K562 (cell line): ENCODE measurements around the gene CDKN1C. TPM values are rescaled to one million over a fixed set of nuclear protein-coding genes. Genes with fewer than 3 reads are reported as not detected.

Source experiments
- ATAC-seq: fragments of 200-7000 bp; cut with Tn5 transposase; 3 replicates; pipeline ENCODE4 v1.9.1; 2020; ENCODE audit warnings: moderate library complexity
- BruUV-seq: library from RNA; stranded (reverse); fragments of 400-500 nt; replicated peaks from 2 replicates; lab custom pipeline; 2021; lab: Mats Ljungman, UMichigan
- CTCF ChIA-PET: fragments of 300-600 bp; formaldehyde crosslinking; extraction: SDS; loops from one replicate; lab custom pipeline; 2021; ENCODE audit warnings: low intra/inter-chr PET ratio; lab: Yijun Ruan, JAX
- POLR2A ChIA-PET: fragments of 300-600, 350-650 bp; sonication (Branson Sonifier 250); formaldehyde crosslinking; extraction: SDS; loops from one replicate; lab custom pipeline; 2021; ENCODE audit warnings: antibody characterized with exemption, inconsistent platforms; lab: Yijun Ruan, JAX
- DNase-seq, 4 experiments: peaks; one replicate each; pipeline versions ENCODE4 v3.0.0 to v3.0.0-alpha.2; 2011 to 2018; ENCODE audit warnings: low spot score in 3 of 4, mixed read lengths in 3 of 4; ENCODE audit errors: extremely low read depth in 1 of 4
- FAIRE-seq: peaks from 2 replicates; lab custom pipeline; 2011; peaks lifted over from hg19 to GRCh38; lab: Jason Lieb, UNC
- H2AFZ ChIP-seq: 2 replicates; pipeline ENCODE4 v1.6.0; 2011; ENCODE audit warnings: low read depth, low read length, control low read depth, inconsistent platforms
- H3K27ac ChIP-seq: fragments of 200-600 bp; 3 replicates; pipeline ENCODE4 v1.8.0; 2011; ENCODE audit warnings: low read depth, mild to moderate bottlenecking, control low read depth, inconsistent platforms, low read length, moderate library complexity, mixed read lengths; ENCODE audit errors: extremely low read depth
- H3K27me3 ChIP-seq, 2 experiments: fragments of 300-600 bp in 1 of 2; 2 replicates in 1 of 2; 3 replicates in 1 of 2; pipeline versions ENCODE4 v1.6.0 to v1.8.0; 2011; ENCODE audit warnings: inconsistent platforms in 2 of 2, low read length in 2 of 2, mild to moderate bottlenecking in 1 of 2, mixed read lengths in 1 of 2, moderate library complexity in 1 of 2; ENCODE audit not compliant: control insufficient read depth in 2 of 2, insufficient read depth in 2 of 2
- H3K36me3 ChIP-seq: fragments of 300-600 bp; 3 replicates; pipeline ENCODE4 v1.8.0; 2011; ENCODE audit warnings: mild to moderate bottlenecking, low read length, inconsistent platforms; ENCODE audit not compliant: control insufficient read depth, insufficient read depth
- H3K4me1 ChIP-seq, 2 experiments: fragments of 200-600 bp in 1 of 2; replicated peaks in 1 of 2; 2 replicates in 1 of 2; 3 replicates in 1 of 2; pipeline versions ENCODE4 v1.5.1 to v1.8.0; 2011; ENCODE audit warnings: inconsistent platforms in 2 of 2, low read length in 2 of 2, mild to moderate bottlenecking in 1 of 2, mixed read lengths in 1 of 2, moderate library complexity in 1 of 2; ENCODE audit not compliant: control insufficient read depth in 2 of 2, insufficient read depth in 2 of 2
- H3K4me2 ChIP-seq: 2 replicates; pipeline ENCODE4 v1.6.1; 2011; ENCODE audit warnings: low read length, control low read depth, inconsistent platforms, mixed read lengths; ENCODE audit not compliant: insufficient read depth
- H3K4me3 ChIP-seq: fragments of 200-600 bp; sonication (generic), shearing (Covaris generic); 2 replicates; pipeline ENCODE4 v1.5.1; 2016; ENCODE audit warnings: control low read depth, inconsistent platforms
- H3K79me2 ChIP-seq: fragments of 200-600 bp; 3 replicates; pipeline ENCODE4 v1.8.0; 2011; ENCODE audit warnings: low read length, inconsistent platforms; ENCODE audit not compliant: control insufficient read depth, insufficient read depth
- H3K9ac ChIP-seq, 2 experiments: 2 replicates each; pipeline versions ENCODE4 v1.6.0 to v1.6.1; 2011; ENCODE audit warnings: low read depth in 2 of 2, low read length in 2 of 2, control low read depth in 1 of 2, inconsistent platforms in 1 of 2, mild to moderate bottlenecking in 1 of 2, mixed read lengths in 1 of 2; ENCODE audit not compliant: insufficient read depth in 1 of 2
- H3K9me1 ChIP-seq: one replicate; pipeline ENCODE4 v1.6.0; 2011; ENCODE audit warnings: inconsistent platforms, mild to moderate bottlenecking, low read length, moderate library complexity; ENCODE audit not compliant: control insufficient read depth, insufficient read depth
- H3K9me3 ChIP-seq: replicated peaks from 2 replicates; pipeline ENCODE4 v1.5.1; 2011; ENCODE audit warnings: low read depth, low read length, inconsistent platforms; ENCODE audit not compliant: control insufficient read depth, insufficient read depth
- H4K20me1 ChIP-seq: replicated peaks from 2 replicates; pipeline ENCODE4 v1.6.1; 2011; ENCODE audit warnings: low read length, inconsistent platforms, mixed read lengths; ENCODE audit not compliant: control insufficient read depth, insufficient read depth
- CHD7 ChIP-seq: fragments of 200-600 bp; sonication (generic); IDR thresholded peaks from one replicate; pipeline ENCODE4 v1.6.1; 2012; ENCODE audit warnings: mild to moderate bottlenecking, low read depth, low read length, inconsistent platforms
- FOSL1 ChIP-seq: fragments of 200-800 bp; sonication (Bioruptor generic); conservative IDR thresholded peaks from 2 replicates; pipeline ENCODE4 v1.6.1; 2016; ENCODE audit warnings: missing genetic modification characterization, missing compliant biosample characterization
- MNT ChIP-seq, 2 experiments: fragments of 450-650 bp; conservative IDR thresholded peaks; 2 replicates each; pipeline ENCODE4 v1.6.1; 2017; ENCODE audit warnings: mild to moderate bottlenecking in 2 of 2, moderate library complexity in 2 of 2
- TRIM24 ChIP-seq, 2 experiments: fragments of 450-650 bp; IDR thresholded peaks; 2 replicates each; pipeline ENCODE4 v1.6.1; 2016
- ZKSCAN3 ChIP-seq: fragments of 250-450 bp; sonication (Bioruptor Pico); IDR thresholded peaks from 2 replicates; pipeline ENCODE4 v1.4.0; 2020
- ZNF696 ChIP-seq: fragments of 250-450 bp; sonication (Bioruptor Pico); conservative IDR thresholded peaks from 2 replicates; pipeline ENCODE4 v1.4.0; 2020; ENCODE audit warnings: mild to moderate bottlenecking, moderate library complexity
- WGBS: fragments of 100-300 bp; shearing (Covaris generic); methylation state at CpG from one replicate; pipeline ENCODE4 v1.1.6; 2016; ENCODE audit warnings: low coverage, mixed read lengths; ENCODE audit not compliant: insufficient coverage; ENCODE audit errors: missing lambda C conversion rate; 5-methylcytosine and 5-hydroxymethylcytosine counted together
- in situ Hi-C: fragments of 300-500 bp; cut with MboI; formaldehyde crosslinking; loops from 4 replicates; pipeline ENCODE4 v1.15.0; 2018; ENCODE audit warnings: inconsistent platforms, mixed read lengths
- intact Hi-C: fragments of 100-400 bp; cut with micrococcal nuclease; formaldehyde crosslinking; loops from 2 replicates; pipeline ENCODE4 v1.14.2; 2022
- polyA plus RNA-seq, 8 experiments: library from polyadenylated mRNA; depleted of rRNA in 4 of 8; stranded (reverse) in 5 of 8; unstranded in 3 of 8; fragments of >200 nt; fragmentation: Nextera tagmentation in 2 of 8; fragmentation: Illumina TruSeq in 1 of 8; extraction: Ambion mirVana in 2 of 8; extraction: Trizol in 1 of 8; gene quantifications; 2 replicates each; pipeline versions ENCODE4 v1.2.1 to v1.2.3, GENCODE V29; 2011 to 2014; ENCODE audit warnings: inconsistent platforms in 1 of 8, missing spikeins in 1 of 8
- total RNA-seq, 7 experiments: library from RNA; depleted of rRNA in 6 of 7; stranded (reverse); fragments of >200 nt in 6 of 7; fragmentation: Illumina TruSeq in 2 of 7; extraction: Trizol in 2 of 7; gene quantifications; 2 replicates each; pipeline versions ENCODE4 v1.2.1 to v1.2.3, GENCODE V29; 2011 to 2021; ENCODE audit warnings: low replicate concordance in 1 of 7
- TF ChIP-seq, protein P1 (sequence below), 2 experiments: fragments of 250-450 bp in 1 of 2; fragments of 450-650 bp in 1 of 2; sonication (Bioruptor Pico) in 1 of 2; IDR thresholded peaks; 2 replicates each; pipeline versions ENCODE4 v1.6.1 to v1.8.0; 2016 to 2021; ENCODE audit warnings: mild to moderate bottlenecking in 2 of 2, moderate library complexity in 2 of 2, missing compliant biosample characterization in 1 of 2, missing genetic modification characterization in 1 of 2

The CDKN1C gene
- total and polyA plus RNA-seq, 9 of the 15 experiments (the other 6 are each of a cell fraction or from before 2014, with no cell fraction given): 2.8 to 21.1 (median 9.3) TPM

GRCh38 chr11:2857918-2858317 is 27.7 kb downstream of the CDKN1C start:
- no peaks in the 10 kb centered on the region for H3K79me2 ChIP-seq
- ATAC-seq (no peak), FAIRE-seq (no peak), DNase-seq (no peak)
- H3K4me2 ChIP-seq: no peak overlapping the region
- WGBS: 26% methylated on average over 10 of the region's 18 CpGs
- H3K9me3 ChIP-seq: no peaks in the 10 kb centered on the region
- H3K4me1 ChIP-seq: peaks cover 0 to 25% of the 10 kb centered on the region in 2 experiments; a peak in 2 of 5 replicates
- peaks cover 0 to 39% of the 10 kb centered on the region in 2 experiments; a peak in 3 of 5 replicates for H3K27me3 ChIP-seq
- no peaks in the 10 kb centered on the region for H3K9me1 ChIP-seq
- no TSS peak for BruUV-seq
- intact Hi-C loops (no loop called here), in situ Hi-C loops (no loop called here)
- H3K27ac ChIP-seq: no peak overlapping the region
- no peaks in the 10 kb centered on the region for H4K20me1 ChIP-seq
- no peak overlapping the region for H3K4me3 ChIP-seq
- POLR2A ChIA-PET: no interaction called here
- no peak overlapping the region for H3K9ac ChIP-seq
- CTCF ChIA-PET: no interaction called here
- no peak overlapping the region for H2AFZ ChIP-seq
- H3K36me3 ChIP-seq: no peaks in the 10 kb centered on the region
- TF ChIP-seq CHD7: no peak
- TF ChIP-seq TRIM24 (IDR thresholded peaks at IDR 0.05): no peak
- no peak for TF ChIP-seq ZKSCAN3 (CRISPR knock-in tag)
- no peak for TF ChIP-seq ZNF696 (CRISPR knock-in tag)
- no peak for TF ChIP-seq FOSL1 (tag)
- TF ChIP-seq MNT (conservative IDR thresholded peaks at IDR 0.05): no peak
- TF ChIP-seq, protein P1, sequence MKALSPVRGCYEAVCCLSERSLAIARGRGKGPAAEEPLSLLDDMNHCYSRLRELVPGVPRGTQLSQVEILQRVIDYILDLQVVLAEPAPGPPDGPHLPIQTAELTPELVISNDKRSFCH (CRISPR knock-in tag; IDR thresholded peaks at IDR 0.05): no peak
- TF ChIP-seq, protein P1 (tag; IDR thresholded peaks at IDR 0.05): no peak
